GM12878 (cell line): ENCODE measurements around the gene FAM193B. TPM values are rescaled to one million over a fixed set of nuclear protein-coding genes. Genes with fewer than 3 reads are reported as not detected.

ENCODE experiments used
- ATAC-seq: fragments of 200-7000 bp; cut with Tn5 transposase; 3 replicates; pipeline ENCODE4 v1.9.1; 2020; ENCODE audit warnings: mild to moderate bottlenecking, moderate library complexity
- BruUV-seq: library from RNA; stranded (reverse); fragments of 400-500 nt; replicated peaks from 2 replicates; lab custom pipeline; 2021; lab: Mats Ljungman, UMichigan
- CTCF ChIA-PET: fragments of 300-600 bp; sonication (Branson Sonifier 250); formaldehyde crosslinking; extraction: SDS; loops from one replicate; lab custom pipeline; 2021; ENCODE audit warnings: inconsistent platforms; lab: Yijun Ruan, JAX
- POLR2A ChIA-PET: fragments of 350-600 bp; formaldehyde crosslinking; extraction: SDS; loops from one replicate; lab custom pipeline; 2021; ENCODE audit warnings: inconsistent platforms; lab: Charles Lee
- RAD21 ChIA-PET: fragments of 300-600 bp; sonication (Branson Sonifier 250); formaldehyde crosslinking; loops from one replicate; lab custom pipeline; 2023; ENCODE audit warnings: antibody characterized with exemption; ENCODE audit not compliant: unreplicated experiment; lab: Charles Lee
- SMC1A ChIA-PET: fragments of 300-600 bp; sonication (Branson Sonifier 250); formaldehyde crosslinking; loops from one replicate; lab custom pipeline; 2023; ENCODE audit not compliant: unreplicated experiment, uncharacterized antibody; lab: Charles Lee
- DNase-seq: peaks from one replicate; pipeline ENCODE4 v3.0.0-alpha.2; 2011; ENCODE audit warnings: low read depth, low spot score
- FAIRE-seq: peaks from 3 replicates; lab custom pipeline; 2011; peaks lifted over from hg19 to GRCh38; lab: Jason Lieb, UNC
- H2AFZ ChIP-seq: 2 replicates; pipeline ENCODE4 v1.6.0; 2011; ENCODE audit warnings: low read depth, low read length, control low read depth; ENCODE audit not compliant: control insufficient read depth
- H3K27ac ChIP-seq: 2 replicates; pipeline ENCODE4 v1.5.1; 2011; ENCODE audit warnings: control low read depth; ENCODE audit not compliant: control insufficient read depth, insufficient read depth
- H3K27me3 ChIP-seq, 2 experiments: replicated peaks in 1 of 2; 2 replicates each; pipeline versions ENCODE4 v1.6.0 to v1.6.1; 2011; ENCODE audit warnings: low read length in 1 of 2; ENCODE audit not compliant: control insufficient read depth in 2 of 2, insufficient read depth in 2 of 2
- H3K36me3 ChIP-seq, 2 experiments: 2 replicates each; pipeline ENCODE4 v1.5.1; 2011; ENCODE audit warnings: low read length in 1 of 2; ENCODE audit not compliant: control insufficient read depth in 2 of 2, insufficient read depth in 2 of 2
- H3K4me1 ChIP-seq: 2 replicates; pipeline ENCODE4 v1.6.1; 2011; ENCODE audit warnings: mild to moderate bottlenecking, low read length, moderate library complexity, mixed read lengths; ENCODE audit not compliant: control insufficient read depth, insufficient read depth
- H3K4me2 ChIP-seq: 2 replicates; pipeline ENCODE4 v1.6.0; 2011; ENCODE audit warnings: control low read depth; ENCODE audit not compliant: control insufficient read depth, insufficient read depth
- H3K4me3 ChIP-seq: fragments of 200-600 bp; sonication (generic); 2 replicates; pipeline ENCODE4 v1.5.1; 2016
- H3K79me2 ChIP-seq: 2 replicates; pipeline ENCODE4 v1.6.0; 2011; ENCODE audit warnings: low read length; ENCODE audit not compliant: control insufficient read depth, insufficient read depth
- H3K9ac ChIP-seq: 2 replicates; pipeline ENCODE4 v1.8.0; 2011; ENCODE audit warnings: low read length, control low read depth, mixed read lengths; ENCODE audit not compliant: control insufficient read depth, insufficient read depth
- H3K9me3 ChIP-seq: replicated peaks from 3 replicates; pipeline ENCODE4 v1.5.1; 2011; ENCODE audit warnings: mild to moderate bottlenecking, low read length; ENCODE audit not compliant: control insufficient read depth, insufficient read depth
- H4K20me1 ChIP-seq: 2 replicates; pipeline ENCODE4 v1.6.0; 2011; ENCODE audit not compliant: control insufficient read depth, insufficient read depth
- CHD1 ChIP-seq: IDR thresholded peaks from 2 replicates; pipeline ENCODE4 v1.6.1; 2012; ENCODE audit warnings: low read depth, low read length, improper control_type of control experiment
- SREBF1 ChIP-seq: IDR thresholded peaks from 2 replicates; pipeline ENCODE4 v1.6.1; 2012; ENCODE audit warnings: mild to moderate bottlenecking, low read length
- TBL1XR1 ChIP-seq: IDR thresholded peaks from 2 replicates; pipeline ENCODE4 v1.6.1; 2012; ENCODE audit warnings: low read depth, low read length, improper control_type of control experiment
- WGBS: methylation state at CpG from one replicate; pipeline ENCODE4 v1.1.6; 2016; ENCODE audit warnings: low lambda C conversion rate; ENCODE audit not compliant: insufficient replicate concordance, insufficient coverage; ENCODE audit errors: missing lambda C conversion rate; 5-methylcytosine and 5-hydroxymethylcytosine counted together
- in situ Hi-C: fragments of 300-500 bp; cut with MboI; formaldehyde crosslinking; loops from 9 replicates; pipeline ENCODE4 v1.14.3; 2018; ENCODE audit warnings: mixed read lengths
- intact Hi-C: fragments of 100-400 bp; cut with micrococcal nuclease; formaldehyde crosslinking; loops from one replicate; pipeline ENCODE4 v1.14.2; 2022; ENCODE audit not compliant: unreplicated experiment
- polyA plus RNA-seq, 11 experiments: library from polyadenylated mRNA; depleted of rRNA in 4 of 11; unstranded in 6 of 11; stranded (reverse) in 5 of 11; fragments of >200 nt; fragmentation: Nextera tagmentation in 4 of 11; fragmentation: Illumina TruSeq in 1 of 11; extraction: Ambion mirVana in 4 of 11; extraction: Trizol in 1 of 11; gene quantifications; 1 replicate in 1 of 11; 2 replicates in 10 of 11; pipeline versions ENCODE4 v1.2.1 to v1.2.3, GENCODE V29; 2011 to 2016; ENCODE audit warnings: inconsistent platforms in 2 of 11, missing spikeins in 2 of 11, low read depth in 1 of 11
- total RNA-seq, 4 experiments: library from RNA; depleted of rRNA in 3 of 4; stranded (reverse); fragments of >200 nt in 3 of 4; fragmentation: Illumina TruSeq in 1 of 4; extraction: Trizol in 1 of 4; gene quantifications; 2 replicates each; pipeline versions ENCODE4 v1.2.1 to v1.2.3, GENCODE V29; 2013 to 2021
- TF ChIP-seq, protein P1 (sequence below): fragments of 450-650 bp; IDR thresholded peaks from 2 replicates; pipeline ENCODE4 v1.6.1; 2016; ENCODE audit warnings: mild to moderate bottlenecking, moderate library complexity, borderline replicate concordance
- TF ChIP-seq, protein P2 (sequence below): fragments of 450-650 bp; IDR thresholded peaks from 2 replicates; pipeline ENCODE4 v1.6.1; 2016; ENCODE audit warnings: mild to moderate bottlenecking

The FAM193B gene
- total and polyA plus RNA-seq, 10 of the 15 experiments (the other 5 are each of a cell fraction or from before 2014, with no cell fraction given), result 3.3 to 47.0 (median 25.1) TPM

DNA sequence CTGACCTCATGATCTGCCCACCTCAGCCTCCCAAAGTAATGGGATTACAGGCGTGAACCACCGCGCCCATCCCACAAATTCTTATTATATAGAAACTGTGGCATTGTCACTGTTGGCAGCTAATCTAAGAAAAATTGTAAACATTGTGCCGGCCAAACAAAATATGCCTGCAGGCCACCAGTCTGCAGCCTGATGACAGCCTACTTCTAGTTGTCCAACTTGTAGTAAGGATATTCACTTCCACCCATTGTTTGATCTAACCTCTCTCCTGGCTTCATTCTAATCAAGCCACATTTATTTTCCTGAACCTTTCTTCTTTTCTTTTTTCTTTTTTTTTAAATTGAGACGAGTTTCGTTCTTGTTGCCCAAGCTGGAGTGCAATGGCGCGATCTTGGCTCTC lies 24.0 kb upstream of the FAM193B start:
- H3K27ac ChIP-seq, result no peak overlapping the region
- no peaks in the 10 kb centered on the region for H3K79me2 ChIP-seq
- 84% methylated on average over 8 of the region's 8 CpGs for WGBS
- in situ Hi-C loops (no loop called here), intact Hi-C loops (no loop called here)
- no peak for TF ChIP-seq TBL1XR1
- no peak for TF ChIP-seq SREBF1
- TF ChIP-seq, protein P1, sequence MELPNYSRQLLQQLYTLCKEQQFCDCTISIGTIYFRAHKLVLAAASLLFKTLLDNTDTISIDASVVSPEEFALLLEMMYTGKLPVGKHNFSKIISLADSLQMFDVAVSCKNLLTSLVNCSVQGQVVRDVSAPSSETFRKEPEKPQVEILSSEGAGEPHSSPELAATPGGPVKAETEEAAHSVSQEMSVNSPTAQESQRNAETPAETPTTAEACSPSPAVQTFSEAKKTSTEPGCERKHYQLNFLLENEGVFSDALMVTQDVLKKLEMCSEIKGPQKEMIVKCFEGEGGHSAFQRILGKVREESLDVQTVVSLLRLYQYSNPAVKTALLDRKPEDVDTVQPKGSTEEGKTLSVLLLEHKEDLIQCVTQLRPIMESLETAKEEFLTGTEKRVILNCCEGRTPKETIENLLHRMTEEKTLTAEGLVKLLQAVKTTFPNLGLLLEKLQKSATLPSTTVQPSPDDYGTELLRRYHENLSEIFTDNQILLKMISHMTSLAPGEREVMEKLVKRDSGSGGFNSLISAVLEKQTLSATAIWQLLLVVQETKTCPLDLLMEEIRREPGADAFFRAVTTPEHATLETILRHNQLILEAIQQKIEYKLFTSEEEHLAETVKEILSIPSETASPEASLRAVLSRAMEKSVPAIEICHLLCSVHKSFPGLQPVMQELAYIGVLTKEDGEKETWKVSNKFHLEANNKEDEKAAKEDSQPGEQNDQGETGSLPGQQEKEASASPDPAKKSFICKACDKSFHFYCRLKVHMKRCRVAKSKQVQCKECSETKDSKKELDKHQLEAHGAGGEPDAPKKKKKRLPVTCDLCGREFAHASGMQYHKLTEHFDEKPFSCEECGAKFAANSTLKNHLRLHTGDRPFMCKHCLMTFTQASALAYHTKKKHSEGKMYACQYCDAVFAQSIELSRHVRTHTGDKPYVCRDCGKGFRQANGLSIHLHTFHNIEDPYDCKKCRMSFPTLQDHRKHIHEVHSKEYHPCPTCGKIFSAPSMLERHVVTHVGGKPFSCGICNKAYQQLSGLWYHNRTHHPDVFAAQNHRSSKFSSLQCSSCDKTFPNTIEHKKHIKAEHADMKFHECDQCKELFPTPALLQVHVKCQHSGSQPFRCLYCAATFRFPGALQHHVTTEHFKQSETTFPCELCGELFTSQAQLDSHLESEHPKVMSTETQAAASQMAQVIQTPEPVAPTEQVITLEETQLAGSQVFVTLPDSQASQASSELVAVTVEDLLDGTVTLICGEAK, result no peak
- TF ChIP-seq, protein P2, sequence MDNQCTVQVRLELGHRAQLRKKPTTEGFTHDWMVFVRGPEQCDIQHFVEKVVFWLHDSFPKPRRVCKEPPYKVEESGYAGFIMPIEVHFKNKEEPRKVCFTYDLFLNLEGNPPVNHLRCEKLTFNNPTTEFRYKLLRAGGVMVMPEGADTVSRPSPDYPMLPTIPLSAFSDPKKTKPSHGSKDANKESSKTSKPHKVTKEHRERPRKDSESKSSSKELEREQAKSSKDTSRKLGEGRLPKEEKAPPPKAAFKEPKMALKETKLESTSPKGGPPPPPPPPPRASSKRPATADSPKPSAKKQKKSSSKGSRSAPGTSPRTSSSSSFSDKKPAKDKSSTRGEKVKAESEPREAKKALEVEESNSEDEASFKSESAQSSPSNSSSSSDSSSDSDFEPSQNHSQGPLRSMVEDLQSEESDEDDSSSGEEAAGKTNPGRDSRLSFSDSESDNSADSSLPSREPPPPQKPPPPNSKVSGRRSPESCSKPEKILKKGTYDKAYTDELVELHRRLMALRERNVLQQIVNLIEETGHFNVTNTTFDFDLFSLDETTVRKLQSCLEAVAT, result no peak
- no peak for TF ChIP-seq CHD1
- H3K4me2 ChIP-seq, result no peak overlapping the region
- RAD21 ChIA-PET, result no interaction called here
- DNase-seq (no peak), ATAC-seq (no peak), FAIRE-seq (no peak)
- H3K9ac ChIP-seq, result no peak overlapping the region
- CTCF ChIA-PET, result no interaction called here
- no peaks in the 10 kb centered on the region for H3K4me1 ChIP-seq
- BruUV-seq, result no TSS peak
- no peaks in the 10 kb centered on the region for H3K27me3 ChIP-seq
- no peaks in the 10 kb centered on the region for H4K20me1 ChIP-seq
- H3K9me3 ChIP-seq, result no peaks in the 10 kb centered on the region
- H3K36me3 ChIP-seq, result no peaks in the 10 kb centered on the region
- no peak overlapping the region for H3K4me3 ChIP-seq
- SMC1A ChIA-PET, result no interaction called here
- no peak overlapping the region for H2AFZ ChIP-seq
- POLR2A ChIA-PET, result no interaction called here
